Activated CD4-positive, alpha-beta T cell treated with anti-CD3 and anti-CD28 coated beads, Interleukin-2, amount 50 U/mL, for 1 hour (primary cell): ENCODE measurements around the gene LRRN4.
"Not testable (repeated sequence)": the region's sequence is repeated elsewhere in the genome, so short reads cannot be mapped to it uniquely, and the experiment has no call there.

Experiments
- DNase-seq: peaks from one replicate; pipeline ENCODE4 v3.0.0-alpha.2; 2020

Gene LRRN4

GRCh38 chr20:6058684-6059295 lies 4.9 kb upstream of the LRRN4 start:
- no peak for DNase-seq

GRCh38 chr20:6057691-6058090 lies 3.8 kb upstream of the LRRN4 start:
- no peak for DNase-seq

GRCh38 chr20:6057139-6057538 lies 3.3 kb upstream of the LRRN4 start:
- DNase-seq: no peak

GRCh38 chr20:6055981-6056569 lies 2.2 kb upstream of the LRRN4 start:
- DNase-seq: no peak

GRCh38 chr20:6055161-6055783 lies 1.4 kb upstream of the LRRN4 start:
- DNase-seq: no peak

GRCh38 chr20:6054689-6055051 lies 810 bp upstream of the LRRN4 start:
- not testable (repeated sequence) for DNase-seq

- DNase-seq: no peak
Measured at GRCh38 chr20:6053064-6053775, 640 bp downstream of the LRRN4 start.

GRCh38 chr20:6051505-6051904 lies 2.4 kb downstream of the LRRN4 start:
- DNase-seq: no peak

GRCh38 chr20:6048391-6048790 lies 5.5 kb downstream of the LRRN4 start:
- no peak for DNase-seq

GRCh38 chr20:6046432-6046831 lies 7.4 kb downstream of the LRRN4 start:
- no peak for DNase-seq

- no peak for DNase-seq
Measured at GRCh38 chr20:6045566-6045965, 8.3 kb downstream of the LRRN4 start.

- DNase-seq: no peak
Measured at GRCh38 chr20:6044115-6044514, 9.7 kb downstream of the LRRN4 start.

GRCh38 chr20:6041808-6042265 lies 12.0 kb downstream of the LRRN4 start:
- DNase-seq: no peak

GRCh38 chr20:6040958-6041807 lies 12.7 kb downstream of the LRRN4 start:
- no peak for DNase-seq

GRCh38 chr20:6040540-6040939 lies 13.3 kb downstream of the LRRN4 start:
- DNase-seq: no peak

- no peak for DNase-seq
Measured at GRCh38 chr20:6039766-6040165, 14.1 kb downstream of the LRRN4 start.

GRCh38 chr20:6038256-6038655 lies 15.6 kb downstream of the LRRN4 start:
- DNase-seq: no peak

GRCh38 chr20:6037082-6037481 lies 16.8 kb downstream of the LRRN4 start:
- no peak for DNase-seq

GRCh38 chr20:6036213-6036612 lies 17.6 kb downstream of the LRRN4 start:
- no peak for DNase-seq

- DNase-seq: no peak
Measured at GRCh38 chr20:6034134-6034969, 19.5 kb downstream of the LRRN4 start.

GRCh38 chr20:6032907-6033306 lies 21.0 kb downstream of the LRRN4 start:
- not testable (repeated sequence) for DNase-seq
